ENCODE results near the gene OMD.

Gene OMD

DNA sequence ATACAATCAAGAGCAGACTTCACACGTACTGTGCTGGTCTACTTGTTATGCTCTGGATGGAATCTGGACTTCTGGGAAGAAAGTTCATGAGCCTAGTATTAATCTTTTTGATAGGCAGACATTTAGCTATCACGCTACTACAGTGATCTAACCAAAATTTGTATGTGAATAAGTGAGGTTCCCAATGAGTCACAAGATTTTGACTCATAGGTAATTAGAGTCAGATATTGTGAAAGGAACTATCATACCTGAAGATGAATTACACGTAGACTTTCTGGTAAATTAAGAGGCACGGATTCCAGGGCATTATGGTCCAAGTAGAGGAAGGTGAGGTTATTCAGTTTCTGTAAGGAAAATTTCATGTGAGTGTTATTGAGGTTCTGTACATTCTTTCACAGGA, 38.3 kb downstream of the OMD start:
- Histone ChIP-seq H3K36me3 (ENCODE audit: control insufficient read depth, low read length) (0 out of 2 replicates have a peak, but pooled peaks cover 3% of the 10 kb centered on the region), H3K9me2 (replicated peaks; ENCODE audit: control insufficient read depth, low read length) (no peaks in the 10 kb centered on the region), H3K4me2 (ENCODE audit: low read length) (no peak overlapping the region), H3K4me3 (ENCODE audit: low read length) (no peak overlapping the region), H3K9me3 (ENCODE audit: control insufficient read depth, insufficient read depth, low read length) (no peaks in the 10 kb centered on the region), H3F3A (ENCODE audit: control insufficient read depth, insufficient read depth) (no peaks in the 10 kb centered on the region), H3K27ac (ENCODE audit: low read depth, low read length) (no peak overlapping the region), H3K4me1 (ENCODE audit: control insufficient read depth, low read length) (no peaks in the 10 kb centered on the region), H3K79me2 (ENCODE audit: control insufficient read depth, low read length) (no peaks in the 10 kb centered on the region), H3K27me3 (ENCODE audit: control insufficient read depth, low read length) (no peaks in the 10 kb centered on the region), H4K20me1 (ENCODE audit: control insufficient read depth, insufficient read depth, low read depth, low read length) (no peaks in the 10 kb centered on the region)
- TF ChIP-seq EZH2phosphoT487 (IDR thresholded peaks at IDR 0.05; ENCODE audit: borderline replicate concordance, low read length), result no peak
- TF ChIP-seq, protein P1, sequence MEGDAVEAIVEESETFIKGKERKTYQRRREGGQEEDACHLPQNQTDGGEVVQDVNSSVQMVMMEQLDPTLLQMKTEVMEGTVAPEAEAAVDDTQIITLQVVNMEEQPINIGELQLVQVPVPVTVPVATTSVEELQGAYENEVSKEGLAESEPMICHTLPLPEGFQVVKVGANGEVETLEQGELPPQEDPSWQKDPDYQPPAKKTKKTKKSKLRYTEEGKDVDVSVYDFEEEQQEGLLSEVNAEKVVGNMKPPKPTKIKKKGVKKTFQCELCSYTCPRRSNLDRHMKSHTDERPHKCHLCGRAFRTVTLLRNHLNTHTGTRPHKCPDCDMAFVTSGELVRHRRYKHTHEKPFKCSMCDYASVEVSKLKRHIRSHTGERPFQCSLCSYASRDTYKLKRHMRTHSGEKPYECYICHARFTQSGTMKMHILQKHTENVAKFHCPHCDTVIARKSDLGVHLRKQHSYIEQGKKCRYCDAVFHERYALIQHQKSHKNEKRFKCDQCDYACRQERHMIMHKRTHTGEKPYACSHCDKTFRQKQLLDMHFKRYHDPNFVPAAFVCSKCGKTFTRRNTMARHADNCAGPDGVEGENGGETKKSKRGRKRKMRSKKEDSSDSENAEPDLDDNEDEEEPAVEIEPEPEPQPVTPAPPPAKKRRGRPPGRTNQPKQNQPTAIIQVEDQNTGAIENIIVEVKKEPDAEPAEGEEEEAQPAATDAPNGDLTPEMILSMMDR (IDR thresholded peaks at IDR 0.05; ENCODE audit: low read depth, low read length, poor library complexity, severe bottlenecking), result no peak

DNA sequence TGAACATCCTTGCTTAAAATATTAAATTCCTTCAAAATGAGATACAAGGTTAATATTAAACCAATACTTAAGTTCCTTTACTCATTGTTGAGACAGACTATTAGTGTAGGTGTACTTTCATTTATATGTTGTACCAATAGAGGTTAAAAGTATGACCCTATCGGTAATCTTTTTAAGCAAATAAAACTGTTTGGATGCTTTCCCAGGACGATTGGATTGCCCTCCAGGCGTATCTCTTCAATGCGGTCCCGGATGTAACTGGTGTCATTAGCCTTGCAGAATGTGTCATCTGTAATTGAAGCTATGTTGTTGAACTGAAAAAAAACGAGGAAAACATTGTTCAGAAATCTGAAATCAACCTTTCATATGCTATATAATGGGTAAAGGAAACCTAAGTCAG, 38.8 kb downstream of the OMD start:
- no peak for TF ChIP-seq EZH2phosphoT487 (IDR thresholded peaks at IDR 0.05; ENCODE audit: borderline replicate concordance, low read length)
- no peaks in the 10 kb centered on the region for H3K9me3 ChIP-seq (ENCODE audit: control insufficient read depth, insufficient read depth, low read length)
- no peaks in the 10 kb centered on the region for H3K4me1 ChIP-seq (ENCODE audit: control insufficient read depth, low read length)
- H3K4me3 ChIP-seq (ENCODE audit: low read length), result no peak overlapping the region
- H3K4me2 ChIP-seq (ENCODE audit: low read length), result no peak overlapping the region
- no peaks in the 10 kb centered on the region for H4K20me1 ChIP-seq (ENCODE audit: control insufficient read depth, insufficient read depth, low read depth, low read length)
- H3K27me3 ChIP-seq (ENCODE audit: control insufficient read depth, low read length), result no peaks in the 10 kb centered on the region
- 0 out of 2 replicates have a peak, but pooled peaks cover 5% of the 10 kb centered on the region for H3K36me3 ChIP-seq (ENCODE audit: control insufficient read depth, low read length)
- no peak overlapping the region for H3K27ac ChIP-seq (ENCODE audit: low read depth, low read length)
- H3K79me2 ChIP-seq (ENCODE audit: control insufficient read depth, low read length), result no peaks in the 10 kb centered on the region
- H3F3A ChIP-seq (ENCODE audit: control insufficient read depth, insufficient read depth), result no peaks in the 10 kb centered on the region
- H3K9me2 ChIP-seq (replicated peaks; ENCODE audit: control insufficient read depth, low read length), result no peaks in the 10 kb centered on the region

DNA sequence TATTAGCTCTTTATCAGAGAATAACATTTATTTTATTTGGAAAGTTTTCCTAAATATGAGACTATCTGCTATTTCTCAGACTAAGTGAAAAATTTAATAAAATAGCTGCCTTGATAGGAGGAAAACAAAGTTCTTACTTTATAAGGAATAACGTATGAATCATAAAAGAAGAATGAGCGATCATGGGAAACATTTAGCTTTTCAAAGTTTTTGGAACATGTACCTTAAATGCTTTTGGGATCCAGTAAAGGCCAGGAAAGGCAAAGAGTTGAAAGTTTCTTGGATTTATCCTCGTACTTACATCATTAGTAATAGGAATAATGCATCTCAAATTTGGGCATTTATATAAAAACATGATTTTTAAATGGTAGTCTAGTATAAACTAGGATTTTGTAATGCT, 39.3 kb downstream of the OMD start:
- Histone ChIP-seq H3K4me1 (ENCODE audit: control insufficient read depth, low read length) (no peaks in the 10 kb centered on the region), H3K9me2 (replicated peaks; ENCODE audit: control insufficient read depth, low read length) (no peaks in the 10 kb centered on the region), H3K9me3 (ENCODE audit: control insufficient read depth, insufficient read depth, low read length) (no peaks in the 10 kb centered on the region), H3K27me3 (ENCODE audit: control insufficient read depth, low read length) (no peaks in the 10 kb centered on the region), H3K79me2 (ENCODE audit: control insufficient read depth, low read length) (no peaks in the 10 kb centered on the region), H3K27ac (ENCODE audit: low read depth, low read length) (no peak overlapping the region), H3F3A (ENCODE audit: control insufficient read depth, insufficient read depth) (no peaks in the 10 kb centered on the region), H3K4me3 (ENCODE audit: low read length) (no peak overlapping the region), H3K36me3 (ENCODE audit: control insufficient read depth, low read length) (0 out of 2 replicates have a peak, but pooled peaks cover 5% of the 10 kb centered on the region), H3K4me2 (ENCODE audit: low read length) (no peak overlapping the region), H4K20me1 (ENCODE audit: control insufficient read depth, insufficient read depth, low read depth, low read length) (no peaks in the 10 kb centered on the region)
- no peak for TF ChIP-seq EZH2phosphoT487 (IDR thresholded peaks at IDR 0.05; ENCODE audit: borderline replicate concordance, low read length)
- TF ChIP-seq, protein P1 (IDR thresholded peaks at IDR 0.05; ENCODE audit: low read depth, low read length, poor library complexity, severe bottlenecking), result no peak

DNA sequence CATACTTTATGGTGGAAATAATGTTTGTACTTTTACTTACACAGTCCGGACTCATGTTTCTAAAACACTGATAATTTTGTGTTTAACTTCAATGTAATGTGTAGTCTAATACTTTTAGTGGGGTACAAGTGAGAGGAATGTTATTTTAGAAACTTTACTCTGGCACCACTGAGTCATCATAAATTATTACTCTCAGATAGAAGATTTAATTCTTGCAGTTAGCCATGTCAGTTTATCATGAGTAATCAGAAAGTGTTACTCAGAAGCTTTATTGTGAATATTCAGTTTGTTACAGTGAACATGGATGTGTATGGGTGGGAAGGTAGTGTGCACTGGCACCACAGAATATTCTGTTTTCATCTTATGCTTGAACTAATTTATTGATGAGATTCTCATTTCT, 39.9 kb downstream of the OMD start:
- Histone ChIP-seq H3K9me2 (replicated peaks; ENCODE audit: control insufficient read depth, low read length) (no peaks in the 10 kb centered on the region), H3K4me2 (ENCODE audit: low read length) (no peak overlapping the region), H3K27me3 (ENCODE audit: control insufficient read depth, low read length) (no peaks in the 10 kb centered on the region), H3F3A (ENCODE audit: control insufficient read depth, insufficient read depth) (no peaks in the 10 kb centered on the region), H3K79me2 (ENCODE audit: control insufficient read depth, low read length) (no peaks in the 10 kb centered on the region), H4K20me1 (ENCODE audit: control insufficient read depth, insufficient read depth, low read depth, low read length) (no peaks in the 10 kb centered on the region), H3K27ac (ENCODE audit: low read depth, low read length) (no peak overlapping the region), H3K4me1 (ENCODE audit: control insufficient read depth, low read length) (no peaks in the 10 kb centered on the region), H3K36me3 (ENCODE audit: control insufficient read depth, low read length) (0 out of 2 replicates have a peak, but pooled peaks cover 5% of the 10 kb centered on the region), H3K9me3 (ENCODE audit: control insufficient read depth, insufficient read depth, low read length) (no peaks in the 10 kb centered on the region), H3K4me3 (ENCODE audit: low read length) (no peak overlapping the region)
- TF ChIP-seq, protein P1 (IDR thresholded peaks at IDR 0.05; ENCODE audit: low read depth, low read length, poor library complexity, severe bottlenecking), result no peak
- no peak for TF ChIP-seq EZH2phosphoT487 (IDR thresholded peaks at IDR 0.05; ENCODE audit: borderline replicate concordance, low read length)

Measured in DOHH2 (cell line).